GM12878 (cell line): ENCODE measurements around the gene KIAA0825. TPM values are rescaled to one million over a fixed set of nuclear protein-coding genes. Genes with fewer than 3 reads are reported as not detected.

ENCODE experiments used
- ATAC-seq: fragments of 200-7000 bp; cut with Tn5 transposase; 3 replicates; pipeline ENCODE4 v1.9.1; 2020; ENCODE audit warnings: mild to moderate bottlenecking, moderate library complexity
- BruUV-seq: library from RNA; stranded (reverse); fragments of 400-500 nt; replicated peaks from 2 replicates; lab custom pipeline; 2021; lab: Mats Ljungman, UMichigan
- CTCF ChIA-PET: fragments of 300-600 bp; sonication (Branson Sonifier 250); formaldehyde crosslinking; extraction: SDS; loops from one replicate; lab custom pipeline; 2021; ENCODE audit warnings: inconsistent platforms; lab: Yijun Ruan, JAX
- POLR2A ChIA-PET: fragments of 350-600 bp; formaldehyde crosslinking; extraction: SDS; loops from one replicate; lab custom pipeline; 2021; ENCODE audit warnings: inconsistent platforms; lab: Charles Lee
- RAD21 ChIA-PET: fragments of 300-600 bp; sonication (Branson Sonifier 250); formaldehyde crosslinking; loops from one replicate; lab custom pipeline; 2023; ENCODE audit warnings: antibody characterized with exemption; ENCODE audit not compliant: unreplicated experiment; lab: Charles Lee
- SMC1A ChIA-PET: fragments of 300-600 bp; sonication (Branson Sonifier 250); formaldehyde crosslinking; loops from one replicate; lab custom pipeline; 2023; ENCODE audit not compliant: unreplicated experiment, uncharacterized antibody; lab: Charles Lee
- DNase-seq: peaks from one replicate; pipeline ENCODE4 v3.0.0-alpha.2; 2011; ENCODE audit warnings: low read depth, low spot score
- FAIRE-seq: peaks from 3 replicates; lab custom pipeline; 2011; peaks lifted over from hg19 to GRCh38; lab: Jason Lieb, UNC
- H2AFZ ChIP-seq: 2 replicates; pipeline ENCODE4 v1.6.0; 2011; ENCODE audit warnings: low read depth, low read length, control low read depth; ENCODE audit not compliant: control insufficient read depth
- H3K27ac ChIP-seq: 2 replicates; pipeline ENCODE4 v1.5.1; 2011; ENCODE audit warnings: control low read depth; ENCODE audit not compliant: control insufficient read depth, insufficient read depth
- H3K27me3 ChIP-seq, 2 experiments: replicated peaks in 1 of 2; 2 replicates each; pipeline versions ENCODE4 v1.6.0 to v1.6.1; 2011; ENCODE audit warnings: low read length in 1 of 2; ENCODE audit not compliant: control insufficient read depth in 2 of 2, insufficient read depth in 2 of 2
- H3K36me3 ChIP-seq, 2 experiments: 2 replicates each; pipeline ENCODE4 v1.5.1; 2011; ENCODE audit warnings: low read length in 1 of 2; ENCODE audit not compliant: control insufficient read depth in 2 of 2, insufficient read depth in 2 of 2
- H3K4me1 ChIP-seq: 2 replicates; pipeline ENCODE4 v1.6.1; 2011; ENCODE audit warnings: mild to moderate bottlenecking, low read length, moderate library complexity, mixed read lengths; ENCODE audit not compliant: control insufficient read depth, insufficient read depth
- H3K4me2 ChIP-seq: 2 replicates; pipeline ENCODE4 v1.6.0; 2011; ENCODE audit warnings: control low read depth; ENCODE audit not compliant: control insufficient read depth, insufficient read depth
- H3K4me3 ChIP-seq: fragments of 200-600 bp; sonication (generic); 2 replicates; pipeline ENCODE4 v1.5.1; 2016
- H3K79me2 ChIP-seq: 2 replicates; pipeline ENCODE4 v1.6.0; 2011; ENCODE audit warnings: low read length; ENCODE audit not compliant: control insufficient read depth, insufficient read depth
- H3K9ac ChIP-seq: 2 replicates; pipeline ENCODE4 v1.8.0; 2011; ENCODE audit warnings: low read length, control low read depth, mixed read lengths; ENCODE audit not compliant: control insufficient read depth, insufficient read depth
- H3K9me3 ChIP-seq: replicated peaks from 3 replicates; pipeline ENCODE4 v1.5.1; 2011; ENCODE audit warnings: mild to moderate bottlenecking, low read length; ENCODE audit not compliant: control insufficient read depth, insufficient read depth
- H4K20me1 ChIP-seq: 2 replicates; pipeline ENCODE4 v1.6.0; 2011; ENCODE audit not compliant: control insufficient read depth, insufficient read depth
- ATF2 ChIP-seq: IDR thresholded peaks from 2 replicates; pipeline ENCODE4 v1.6.1; 2012; ENCODE audit warnings: low read length, inconsistent platforms
- CHD4 ChIP-seq: fragments of 200-600 bp; sonication (generic); IDR thresholded peaks from 2 replicates; pipeline ENCODE4 v1.6.1; 2016; ENCODE audit warnings: mild to moderate bottlenecking
- IRF4 ChIP-seq: IDR thresholded peaks from 2 replicates; pipeline ENCODE4 v1.6.1; 2011; ENCODE audit warnings: low read depth, low read length
- NR2C2 ChIP-seq: IDR thresholded peaks from 2 replicates; pipeline ENCODE4 v1.6.1; 2011; ENCODE audit warnings: borderline replicate concordance, low read depth; ENCODE audit not compliant: control insufficient read depth, insufficient read length
- RAD51 ChIP-seq: fragments of 450-650 bp; IDR thresholded peaks from 2 replicates; pipeline ENCODE4 v1.6.1; 2016; ENCODE audit warnings: moderate library complexity, mild to moderate bottlenecking, inconsistent platforms
- SKIL ChIP-seq: fragments of 450-650 bp; IDR thresholded peaks from 2 replicates; pipeline ENCODE4 v1.6.1; 2017; ENCODE audit warnings: mild to moderate bottlenecking, low read depth, inconsistent platforms; ENCODE audit not compliant: poor library complexity, severe bottlenecking
- SPI1 ChIP-seq: IDR thresholded peaks from 2 replicates; pipeline ENCODE4 v1.6.1; 2011; ENCODE audit warnings: low read depth, mild to moderate bottlenecking, low read length, moderate library complexity, borderline replicate concordance; ENCODE audit not compliant: insufficient read depth
- TCF7 ChIP-seq: IDR thresholded peaks from 2 replicates; pipeline ENCODE4 v1.6.1; 2014; ENCODE audit warnings: antibody characterized with exemption, borderline replicate concordance
- ZBTB11 ChIP-seq: fragments of 450-650 bp; formaldehyde crosslinking; IDR thresholded peaks from 2 replicates; pipeline ENCODE4 v1.5.0; 2022; ENCODE audit warnings: mild to moderate bottlenecking, missing genetic modification characterization
- ZZZ3 ChIP-seq: IDR thresholded peaks from 2 replicates; pipeline ENCODE4 v1.6.1; 2011; ENCODE audit warnings: low read depth; ENCODE audit not compliant: control insufficient read depth, insufficient read length
- WGBS: methylation state at CpG from one replicate; pipeline ENCODE4 v1.1.6; 2016; ENCODE audit warnings: low lambda C conversion rate; ENCODE audit not compliant: insufficient replicate concordance, insufficient coverage; ENCODE audit errors: missing lambda C conversion rate; 5-methylcytosine and 5-hydroxymethylcytosine counted together
- in situ Hi-C: fragments of 300-500 bp; cut with MboI; formaldehyde crosslinking; loops from 9 replicates; pipeline ENCODE4 v1.14.3; 2018; ENCODE audit warnings: mixed read lengths
- intact Hi-C: fragments of 100-400 bp; cut with micrococcal nuclease; formaldehyde crosslinking; loops from one replicate; pipeline ENCODE4 v1.14.2; 2022; ENCODE audit not compliant: unreplicated experiment
- polyA plus RNA-seq, 11 experiments: library from polyadenylated mRNA; depleted of rRNA in 4 of 11; unstranded in 6 of 11; stranded (reverse) in 5 of 11; fragments of >200 nt; fragmentation: Nextera tagmentation in 4 of 11; fragmentation: Illumina TruSeq in 1 of 11; extraction: Ambion mirVana in 4 of 11; extraction: Trizol in 1 of 11; gene quantifications; 1 replicate in 1 of 11; 2 replicates in 10 of 11; pipeline versions ENCODE4 v1.2.1 to v1.2.3, GENCODE V29; 2011 to 2016; ENCODE audit warnings: inconsistent platforms in 2 of 11, missing spikeins in 2 of 11, low read depth in 1 of 11
- total RNA-seq, 4 experiments: library from RNA; depleted of rRNA in 3 of 4; stranded (reverse); fragments of >200 nt in 3 of 4; fragmentation: Illumina TruSeq in 1 of 4; extraction: Trizol in 1 of 4; gene quantifications; 2 replicates each; pipeline versions ENCODE4 v1.2.1 to v1.2.3, GENCODE V29; 2013 to 2021

The KIAA0825 gene
- total and polyA plus RNA-seq, 10 of the 15 experiments (the other 5 are each of a cell fraction or from before 2014, with no cell fraction given), result 0.55 to 1.9 (median 1.5) TPM

GRCh38 chr5:94415798-94416197 is 202.6 kb downstream of the KIAA0825 start:
- Histone ChIP-seq H3K4me2 (no peak overlapping the region), H3K79me2 (no peaks in the 10 kb centered on the region), H3K4me3 (no peak overlapping the region), H3K36me3 (no peaks in the 10 kb centered on the region), H3K9me3 (no peaks in the 10 kb centered on the region), H3K27me3 (no peaks in the 10 kb centered on the region), H3K9ac (no peak overlapping the region), H4K20me1 (no peaks in the 10 kb centered on the region), H3K4me1 (no peaks in the 10 kb centered on the region), H3K27ac (no peak overlapping the region), H2AFZ (no peak overlapping the region)
- TF ChIP-seq SPI1 (no peak), IRF4 (no peak), TCF7 (no peak), ATF2 (no peak)
- intact Hi-C loops (no loop called here), in situ Hi-C loops (no loop called here)
- no TSS peak for BruUV-seq
- POLR2A ChIA-PET, result no interaction called here
- 0% methylated on average over 1 of the region's 1 CpG for WGBS
- ATAC-seq (no peak), DNase-seq (no peak), FAIRE-seq (no peak)
- RAD21 ChIA-PET, result no interaction called here
- SMC1A ChIA-PET, result no interaction called here
- CTCF ChIA-PET, result interaction anchor here (0.7 kb wide), 1 partner anchor 15 kb away, joined by 3 read pairs; no protein-coding TSS in a partner anchor

- POLR2A ChIA-PET, result no interaction called here
- SMC1A ChIA-PET, result interaction anchor here (1.1 to 1.3 kb wide), 2 partner anchors 17 to 27 kb away, joined by 3 read pairs; no protein-coding TSS in a partner anchor
- H3K4me3 ChIP-seq, result no peak overlapping the region
- in situ Hi-C loops, result no loop called here
- RAD21 ChIA-PET, result no interaction called here
- no peaks in the 10 kb centered on the region for H3K9me3 ChIP-seq
- no peak overlapping the region for H3K4me2 ChIP-seq
- intact Hi-C loops, result no loop called here
- H3K27me3 ChIP-seq, result no peaks in the 10 kb centered on the region
- BruUV-seq, result no TSS peak
- no peaks in the 10 kb centered on the region for H3K4me1 ChIP-seq
- H3K79me2 ChIP-seq, result no peaks in the 10 kb centered on the region
- H3K27ac ChIP-seq, result no peak overlapping the region
- 35% methylated on average over 1 of the region's 1 CpG for WGBS
- no peaks in the 10 kb centered on the region for H3K36me3 ChIP-seq
- no peaks in the 10 kb centered on the region for H4K20me1 ChIP-seq
- no peak for DNase-seq
- no peak for FAIRE-seq
- H3K9ac ChIP-seq, result no peak overlapping the region
- no peak for ATAC-seq
- no peak overlapping the region for H2AFZ ChIP-seq
- CTCF ChIA-PET, result interaction anchor here (1.4 kb wide), 1 partner anchor 116 kb away, joined by 3 read pairs; no protein-coding TSS in a partner anchor
- TF ChIP-seq RAD51 (no peak), ZBTB11 (CRISPR knock-in tag) (no peak), CHD4 (no peak), NR2C2 (no peak), ZZZ3 (no peak), SKIL (no peak)
Observed at GRCh38 chr5:94409440-94409839, 209.0 kb downstream of the KIAA0825 start.
